CD14-positive monocyte (primary cell): ENCODE results near the gene PLCB1. TPM values are rescaled to one million over a fixed set of nuclear protein-coding genes. Genes with fewer than 3 reads are reported as not detected.

Experiments used
- DNase-seq, 3 donors: peaks; one replicate each; pipeline ENCODE4 v3.0.0-alpha.2; 2011 to 2022
- H2AFZ ChIP-seq: 2 replicates; pipeline ENCODE4 v1.6.0; 2012; ENCODE audit warnings: mild to moderate bottlenecking, low read depth, low read length, inconsistent platforms; ENCODE audit not compliant: insufficient read depth, poor library complexity, severe bottlenecking
- H3K27ac ChIP-seq, 2 donors: 1 replicate in 1 of 2; 2 replicates in 1 of 2; pipeline ENCODE4 v1.5.1; 2012 to 2013; ENCODE audit warnings: low read length in 2 of 2, control low read depth in 1 of 2, inconsistent platforms in 1 of 2, low read depth in 1 of 2, mild to moderate bottlenecking in 1 of 2
- H3K27me3 ChIP-seq, 2 donors: one replicate each; pipeline versions ENCODE4 v1.6.0 to v1.6.1; 2011 to 2013; ENCODE audit warnings: low read length in 2 of 2; ENCODE audit not compliant: control insufficient read depth in 2 of 2, insufficient read depth in 2 of 2
- H3K36me3 ChIP-seq, 2 donors: replicated peaks in 1 of 2; 1 replicate in 1 of 2; 2 replicates in 1 of 2; pipeline versions ENCODE4 v1.5.1 to v1.6.1; 2012 to 2013; ENCODE audit warnings: low read length in 2 of 2, control low read depth in 1 of 2, inconsistent platforms in 1 of 2, mild to moderate bottlenecking in 1 of 2; ENCODE audit not compliant: insufficient read depth in 2 of 2, control insufficient read depth in 1 of 2
- H3K4me1 ChIP-seq, 2 donors: 1 replicate in 1 of 2; 2 replicates in 1 of 2; pipeline versions ENCODE4 v1.5.1 to v1.6.1; 2012 to 2013; ENCODE audit warnings: low read length in 2 of 2, control low read depth in 1 of 2, inconsistent platforms in 1 of 2, mild to moderate bottlenecking in 1 of 2, moderate library complexity in 1 of 2; ENCODE audit not compliant: insufficient read depth in 2 of 2, control insufficient read depth in 1 of 2
- H3K4me2 ChIP-seq: replicated peaks from 2 replicates; pipeline ENCODE3; 2012; ENCODE audit warnings: low read length, moderate library complexity, mild to moderate bottlenecking; ENCODE audit not compliant: poor library complexity, severe bottlenecking; ENCODE audit errors: extremely low read depth
- H3K4me3 ChIP-seq, 3 experiments: fragments of 200-600 bp in 1 of 3; sonication (generic) in 1 of 3; replicated peaks in 1 of 3; 1 replicate in 2 of 3; 2 replicates in 1 of 3; pipeline ENCODE4 v1.5.1; 2011 to 2013; ENCODE audit warnings: low read length in 3 of 3, mild to moderate bottlenecking in 3 of 3, control low read depth in 2 of 3, low read depth in 2 of 3, inconsistent platforms in 1 of 3, moderate library complexity in 1 of 3
- H3K79me2 ChIP-seq: 2 replicates; pipeline ENCODE4 v1.6.0; 2012; ENCODE audit warnings: mild to moderate bottlenecking, control low read depth, inconsistent platforms, low read length, moderate library complexity; ENCODE audit not compliant: insufficient read depth
- H3K9ac ChIP-seq: 2 replicates; pipeline ENCODE4 v1.6.0; 2017; ENCODE audit warnings: low read length, mild to moderate bottlenecking; ENCODE audit not compliant: insufficient read depth, poor library complexity, severe bottlenecking
- H3K9me3 ChIP-seq, 2 donors: replicated peaks in 1 of 2; 1 replicate in 1 of 2; 2 replicates in 1 of 2; pipeline versions ENCODE4 v1.5.1 to v1.6.1; 2012 to 2013; ENCODE audit warnings: low read length in 2 of 2, control low read depth in 1 of 2; ENCODE audit not compliant: control insufficient read depth in 1 of 2, insufficient read depth in 1 of 2
- H4K20me1 ChIP-seq: 2 replicates; pipeline ENCODE4 v1.6.0; 2012; ENCODE audit warnings: mild to moderate bottlenecking, low read length, control low read depth, moderate library complexity; ENCODE audit not compliant: insufficient read depth
- H3K27ac Mint-ChIP-seq, 7 donors: one replicate each; pipeline ENCODE4 v1.8.0; 2020; ENCODE audit warnings: mild to moderate bottlenecking in 7 of 7, mixed read lengths in 7 of 7, moderate library complexity in 6 of 7, inconsistent platforms in 2 of 7
- H3K27me3 Mint-ChIP-seq, 3 donors: one replicate each; pipeline ENCODE4 v1.8.0; 2021 to 2022; ENCODE audit warnings: low read depth in 3 of 3, mild to moderate bottlenecking in 3 of 3, mixed read lengths in 3 of 3, moderate library complexity in 3 of 3, inconsistent platforms in 1 of 3
- H3K36me3 Mint-ChIP-seq, 2 donors: one replicate each; pipeline ENCODE4 v1.8.0; 2020; ENCODE audit warnings: mixed read lengths in 2 of 2, inconsistent platforms in 1 of 2, mild to moderate bottlenecking in 1 of 2
- H3K4me1 Mint-ChIP-seq: one replicate; pipeline ENCODE4 v1.8.0; 2020; ENCODE audit warnings: mild to moderate bottlenecking, mixed read lengths
- H3K4me3 Mint-ChIP-seq, 2 donors: one replicate each; pipeline ENCODE4 v1.8.0; 2020; ENCODE audit warnings: mild to moderate bottlenecking in 2 of 2, mixed read lengths in 2 of 2, moderate library complexity in 1 of 2
- H3K9me3 Mint-ChIP-seq, 7 donors: one replicate each; pipeline ENCODE4 v1.8.0; 2020 to 2022; ENCODE audit warnings: mixed read lengths in 7 of 7, mild to moderate bottlenecking in 6 of 7, moderate library complexity in 6 of 7, inconsistent platforms in 2 of 7
- WGBS: methylation state at CpG from one replicate; pipeline ENCODE4 v1.1.5; 2013; ENCODE audit warnings: missing lambda C conversion rate; ENCODE audit not compliant: insufficient coverage; 5-methylcytosine and 5-hydroxymethylcytosine counted together
- intact Hi-C, 2 donors: fragments of 100-400 bp; cut with micrococcal nuclease; formaldehyde crosslinking; loops; one replicate each; pipeline versions ENCODE4 v1.15.0 to v1.15.1; 2023
- polyA plus RNA-seq, 3 donors: library from polyadenylated mRNA; depleted of rRNA in 1 of 3; unstranded in 2 of 3; stranded (reverse) in 1 of 3; fragments of 300-500 nt in 2 of 3; fragments of >200 nt in 1 of 3; fragmentation: Illumina TruSeq in 2 of 3; gene quantifications; 1 replicate in 2 of 3; 2 replicates in 1 of 3; pipeline ENCODE4 v1.2.3, GENCODE V29; 2012 to 2021
- TF ChIP-seq, protein P1 (sequence below): fragments of 200-600 bp; IDR thresholded peaks from one replicate; pipeline ENCODE4 v1.8.0; 2022; ENCODE audit warnings: antibody characterized with exemption, mild to moderate bottlenecking

The PLCB1 gene
- polyA plus RNA-seq, 3 donors: 8.6 to 16.4 (median 13.2) TPM

DNA sequence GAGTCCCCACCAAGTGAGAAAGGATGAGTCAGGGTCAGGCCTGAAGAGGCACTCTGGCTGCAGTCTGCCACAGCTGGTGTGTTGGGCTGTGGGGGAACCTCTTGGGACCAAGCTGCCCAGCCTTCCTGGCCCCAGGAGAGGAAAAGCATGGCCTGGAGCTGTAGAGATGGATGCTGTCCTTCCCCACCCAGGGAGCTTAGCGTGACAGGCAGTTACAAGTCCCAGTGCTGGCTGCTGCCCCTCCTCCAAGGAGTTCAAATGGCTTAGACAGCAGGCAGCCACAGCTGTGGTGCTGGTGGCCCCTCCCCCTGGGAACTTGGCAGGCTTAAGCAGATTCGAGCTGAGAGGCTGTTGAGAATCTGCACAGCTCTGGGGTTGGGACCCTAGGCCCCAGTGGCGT lies 253.2 kb downstream of the PLCB1 start:
- Mint-ChIP-seq H3K27me3 (no peaks in the 10 kb centered on the region), H3K36me3 (peaks cover 3 to 11% of the 10 kb centered on the region in 2 donors), H3K9me3 (peaks cover 0 to 4% (median 0%) of the 10 kb centered on the region in 7 donors), H3K4me1 (peaks cover 41% of the 10 kb centered on the region), H3K27ac (peak overlapping the region in 2 of 7 donors; percentile 18 to 62), H3K4me3 (no peak overlapping the region)
- no peaks in the 10 kb centered on the region for H3K27me3 ChIP-seq
- no peaks in the 10 kb centered on the region for H3K36me3 ChIP-seq
- no peak overlapping the region for H3K4me3 ChIP-seq
- TF ChIP-seq, protein P1, sequence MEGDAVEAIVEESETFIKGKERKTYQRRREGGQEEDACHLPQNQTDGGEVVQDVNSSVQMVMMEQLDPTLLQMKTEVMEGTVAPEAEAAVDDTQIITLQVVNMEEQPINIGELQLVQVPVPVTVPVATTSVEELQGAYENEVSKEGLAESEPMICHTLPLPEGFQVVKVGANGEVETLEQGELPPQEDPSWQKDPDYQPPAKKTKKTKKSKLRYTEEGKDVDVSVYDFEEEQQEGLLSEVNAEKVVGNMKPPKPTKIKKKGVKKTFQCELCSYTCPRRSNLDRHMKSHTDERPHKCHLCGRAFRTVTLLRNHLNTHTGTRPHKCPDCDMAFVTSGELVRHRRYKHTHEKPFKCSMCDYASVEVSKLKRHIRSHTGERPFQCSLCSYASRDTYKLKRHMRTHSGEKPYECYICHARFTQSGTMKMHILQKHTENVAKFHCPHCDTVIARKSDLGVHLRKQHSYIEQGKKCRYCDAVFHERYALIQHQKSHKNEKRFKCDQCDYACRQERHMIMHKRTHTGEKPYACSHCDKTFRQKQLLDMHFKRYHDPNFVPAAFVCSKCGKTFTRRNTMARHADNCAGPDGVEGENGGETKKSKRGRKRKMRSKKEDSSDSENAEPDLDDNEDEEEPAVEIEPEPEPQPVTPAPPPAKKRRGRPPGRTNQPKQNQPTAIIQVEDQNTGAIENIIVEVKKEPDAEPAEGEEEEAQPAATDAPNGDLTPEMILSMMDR: no peak
- H3K4me1 ChIP-seq: peaks cover 11 to 20% of the 10 kb centered on the region in 2 donors
- intact Hi-C loops: no loop called here
- H3K9ac ChIP-seq: no peak overlapping the region
- DNase-seq: no peak
- no peaks in the 10 kb centered on the region for H3K9me3 ChIP-seq
- H3K79me2 ChIP-seq: peaks cover 4% of the 10 kb centered on the region
- H3K4me2 ChIP-seq: no peak overlapping the region
- no peaks in the 10 kb centered on the region for H4K20me1 ChIP-seq
- H3K27ac ChIP-seq: no peak overlapping the region
- no peak overlapping the region for H2AFZ ChIP-seq
- WGBS: 75% methylated on average over 3 of the region's 3 CpGs

GRCh38 chr20:8386991-8387390 lies 254.9 kb downstream of the PLCB1 start:
- intact Hi-C loops: no loop called here
- TF ChIP-seq, protein P1: no peak
- H3K27me3 ChIP-seq: no peaks in the 10 kb centered on the region

More at GRCh38 chr20:8386991-8387390, 254.9 kb downstream of the PLCB1 start:
- no CpG with 5 or more reads among the region's 3 CpGs for WGBS
- no peaks in the 10 kb centered on the region for H4K20me1 ChIP-seq
- no peak for DNase-seq
- H3K79me2 ChIP-seq: peaks cover 9% of the 10 kb centered on the region
- no peak overlapping the region for H3K27ac ChIP-seq
- no peak overlapping the region for H3K9ac ChIP-seq
- no peaks in the 10 kb centered on the region for H3K9me3 ChIP-seq
- H3K4me3 ChIP-seq: no peak overlapping the region
- H3K36me3 Mint-ChIP-seq: peaks cover 3 to 11% of the 10 kb centered on the region in 2 donors
- H3K4me1 Mint-ChIP-seq: peaks cover 41% of the 10 kb centered on the region
- peaks cover 0 to 3% (median 0%) of the 10 kb centered on the region in 7 donors for H3K9me3 Mint-ChIP-seq
- no peak overlapping the region for H2AFZ ChIP-seq
- H3K27ac Mint-ChIP-seq: no peak overlapping the region
- no peaks in the 10 kb centered on the region for H3K27me3 Mint-ChIP-seq
- H3K4me1 ChIP-seq: peaks cover 25 to 36% of the 10 kb centered on the region in 2 donors
- no peaks in the 10 kb centered on the region for H3K36me3 ChIP-seq
- no peak overlapping the region for H3K4me2 ChIP-seq
- no peak overlapping the region for H3K4me3 Mint-ChIP-seq
